ENCODE results near the gene LRRC9.
A peak's percentile ranks its signal among the peaks of the same experiment; 100 is the strongest.

The LRRC9 gene

DNA sequence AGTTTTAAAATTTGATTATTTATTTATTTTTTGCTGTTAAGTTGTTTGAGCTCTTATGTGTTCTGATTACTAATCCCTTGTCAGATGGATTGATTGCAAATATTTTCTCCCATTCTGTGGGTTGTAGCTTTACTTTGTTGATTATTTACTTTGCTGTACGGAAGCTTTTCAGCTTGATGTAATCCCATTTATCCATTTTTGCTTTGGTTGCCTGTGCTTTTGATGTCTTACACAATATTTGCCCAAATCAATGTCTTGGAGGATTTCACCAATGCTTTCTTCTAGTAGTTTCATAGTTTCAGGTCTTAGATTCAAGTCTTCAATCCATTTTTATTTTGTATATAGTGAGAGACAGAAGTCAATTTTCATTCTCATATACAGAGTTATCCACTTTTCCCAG is 115.2 kb downstream of the LRRC9 start:
- no peak for TF ChIP-seq TAF1 (IDR thresholded peaks at IDR 0.05; ENCODE audit: low read depth)
- no peak for TF ChIP-seq NFIC (IDR thresholded peaks at IDR 0.05)

DNA sequence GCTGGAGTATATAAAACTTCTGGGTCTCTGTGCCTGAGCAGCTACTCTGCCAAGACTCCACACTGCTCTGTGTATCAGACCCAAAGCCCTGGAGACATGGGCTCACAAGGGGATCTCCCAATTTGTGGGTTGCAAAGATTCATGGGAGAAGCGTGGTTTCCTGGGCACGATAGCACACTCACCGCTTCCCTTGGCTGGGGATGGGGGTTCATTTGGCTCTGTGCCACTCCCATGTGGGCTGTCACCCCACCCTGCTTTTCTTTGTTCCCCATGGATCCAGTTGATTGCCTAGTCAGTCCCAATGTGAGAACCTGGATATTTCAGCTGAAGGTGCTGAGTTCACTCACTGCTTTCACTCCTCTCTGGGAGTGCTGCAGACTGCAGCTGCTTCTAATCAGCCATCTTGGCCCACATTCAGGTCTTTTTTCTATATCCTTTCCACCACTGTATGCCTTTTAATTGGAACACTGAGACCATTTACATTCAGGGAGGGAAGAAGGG is 131.8 kb downstream of the LRRC9 start:
- TF ChIP-seq NFIC (IDR thresholded peaks at IDR 0.05) (no peak), EGR1 (IDR thresholded peaks at IDR 0.05) (no peak), CEBPB (IDR thresholded peaks at IDR 0.05) (no peak), FOXM1 (IDR thresholded peaks at IDR 0.05; ENCODE audit: borderline replicate concordance, low read depth) (no peak), RAD21 (IDR thresholded peaks at IDR 0.05; ENCODE audit: low read depth) (no peak), TEAD4 (IDR thresholded peaks at IDR 0.05) (no peak), TCF12 (IDR thresholded peaks at IDR 0.05; ENCODE audit: low read depth) (no peak), YY1 (IDR thresholded peaks at IDR 0.05; ENCODE audit: low read depth) (no peak), CREB1 (IDR thresholded peaks at IDR 0.05; ENCODE audit: low read depth) (no peak), EP300 (IDR thresholded peaks at IDR 0.05; ENCODE audit: borderline replicate concordance) (no peak), ZBTB7A (IDR thresholded peaks at IDR 0.05; ENCODE audit: low read depth) (no peak), TAF1 (IDR thresholded peaks at IDR 0.05; ENCODE audit: low read depth) (no peak)
- TF ChIP-seq, protein P1, sequence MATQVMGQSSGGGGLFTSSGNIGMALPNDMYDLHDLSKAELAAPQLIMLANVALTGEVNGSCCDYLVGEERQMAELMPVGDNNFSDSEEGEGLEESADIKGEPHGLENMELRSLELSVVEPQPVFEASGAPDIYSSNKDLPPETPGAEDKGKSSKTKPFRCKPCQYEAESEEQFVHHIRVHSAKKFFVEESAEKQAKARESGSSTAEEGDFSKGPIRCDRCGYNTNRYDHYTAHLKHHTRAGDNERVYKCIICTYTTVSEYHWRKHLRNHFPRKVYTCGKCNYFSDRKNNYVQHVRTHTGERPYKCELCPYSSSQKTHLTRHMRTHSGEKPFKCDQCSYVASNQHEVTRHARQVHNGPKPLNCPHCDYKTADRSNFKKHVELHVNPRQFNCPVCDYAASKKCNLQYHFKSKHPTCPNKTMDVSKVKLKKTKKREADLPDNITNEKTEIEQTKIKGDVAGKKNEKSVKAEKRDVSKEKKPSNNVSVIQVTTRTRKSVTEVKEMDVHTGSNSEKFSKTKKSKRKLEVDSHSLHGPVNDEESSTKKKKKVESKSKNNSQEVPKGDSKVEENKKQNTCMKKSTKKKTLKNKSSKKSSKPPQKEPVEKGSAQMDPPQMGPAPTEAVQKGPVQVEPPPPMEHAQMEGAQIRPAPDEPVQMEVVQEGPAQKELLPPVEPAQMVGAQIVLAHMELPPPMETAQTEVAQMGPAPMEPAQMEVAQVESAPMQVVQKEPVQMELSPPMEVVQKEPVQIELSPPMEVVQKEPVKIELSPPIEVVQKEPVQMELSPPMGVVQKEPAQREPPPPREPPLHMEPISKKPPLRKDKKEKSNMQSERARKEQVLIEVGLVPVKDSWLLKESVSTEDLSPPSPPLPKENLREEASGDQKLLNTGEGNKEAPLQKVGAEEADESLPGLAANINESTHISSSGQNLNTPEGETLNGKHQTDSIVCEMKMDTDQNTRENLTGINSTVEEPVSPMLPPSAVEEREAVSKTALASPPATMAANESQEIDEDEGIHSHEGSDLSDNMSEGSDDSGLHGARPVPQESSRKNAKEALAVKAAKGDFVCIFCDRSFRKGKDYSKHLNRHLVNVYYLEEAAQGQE (IDR thresholded peaks at IDR 0.05; ENCODE audit: low read depth) = no peak
- TF ChIP-seq, protein P2, sequence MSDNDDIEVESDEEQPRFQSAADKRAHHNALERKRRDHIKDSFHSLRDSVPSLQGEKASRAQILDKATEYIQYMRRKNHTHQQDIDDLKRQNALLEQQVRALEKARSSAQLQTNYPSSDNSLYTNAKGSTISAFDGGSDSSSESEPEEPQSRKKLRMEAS (IDR thresholded peaks at IDR 0.05) = no peak
- TF ChIP-seq, protein P3, sequence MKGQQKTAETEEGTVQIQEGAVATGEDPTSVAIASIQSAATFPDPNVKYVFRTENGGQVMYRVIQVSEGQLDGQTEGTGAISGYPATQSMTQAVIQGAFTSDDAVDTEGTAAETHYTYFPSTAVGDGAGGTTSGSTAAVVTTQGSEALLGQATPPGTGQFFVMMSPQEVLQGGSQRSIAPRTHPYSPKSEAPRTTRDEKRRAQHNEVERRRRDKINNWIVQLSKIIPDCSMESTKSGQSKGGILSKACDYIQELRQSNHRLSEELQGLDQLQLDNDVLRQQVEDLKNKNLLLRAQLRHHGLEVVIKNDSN (IDR thresholded peaks at IDR 0.05) = no peak

DNA sequence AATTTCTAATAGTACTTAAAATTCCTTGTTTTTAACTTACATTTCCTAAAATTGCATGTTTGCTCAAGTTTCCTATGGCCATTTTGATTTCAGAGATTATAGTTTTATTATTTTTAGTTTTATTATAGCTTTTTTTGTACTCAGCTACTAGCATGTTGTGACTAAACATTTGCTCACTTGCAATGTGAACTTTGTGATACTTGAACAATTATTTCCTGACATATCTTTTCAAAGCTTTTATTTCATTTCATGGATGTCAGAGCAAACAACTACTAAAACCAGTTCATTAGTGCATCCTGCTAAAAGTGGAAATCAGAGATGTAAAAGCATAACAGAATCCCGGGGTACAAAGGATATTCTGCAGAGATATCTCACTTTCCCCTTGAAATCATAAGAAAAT is 138.1 kb downstream of the LRRC9 start:
- TF ChIP-seq TEAD4 (IDR thresholded peaks at IDR 0.05) (no peak), FOXM1 (IDR thresholded peaks at IDR 0.05; ENCODE audit: borderline replicate concordance, low read depth) (no peak), EP300 (IDR thresholded peaks at IDR 0.05; ENCODE audit: borderline replicate concordance) (no peak), EGR1 (IDR thresholded peaks at IDR 0.05) (no peak), CEBPB (IDR thresholded peaks at IDR 0.05) (no peak), TAF1 (IDR thresholded peaks at IDR 0.05; ENCODE audit: low read depth) (no peak), YY1 (IDR thresholded peaks at IDR 0.05; ENCODE audit: low read depth) (no peak)
- TF ChIP-seq, protein P2 (IDR thresholded peaks at IDR 0.05) = no peak

DNA sequence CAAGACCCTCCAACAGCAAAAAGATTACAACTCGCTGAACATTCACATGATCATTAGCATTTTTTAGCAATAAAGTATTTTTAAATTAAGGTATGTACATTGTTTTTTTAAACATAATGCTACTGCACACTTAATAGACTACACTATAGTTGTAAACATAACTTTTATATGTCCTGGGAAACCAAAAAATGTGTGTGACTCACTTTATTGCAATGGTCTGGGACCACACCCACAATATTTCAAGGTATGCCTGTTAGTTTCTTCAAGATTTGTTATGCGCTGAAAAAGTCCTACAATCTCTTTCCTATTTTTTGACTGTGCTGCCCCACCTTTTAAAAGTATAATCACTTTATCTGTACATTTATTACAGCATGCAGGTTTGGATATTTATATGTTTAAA is 141.4 kb downstream of the LRRC9 start:
- TF ChIP-seq, protein P1 (IDR thresholded peaks at IDR 0.05; ENCODE audit: low read depth) = no peak
- TF ChIP-seq TCF12 (IDR thresholded peaks at IDR 0.05; ENCODE audit: low read depth) (no peak), CREB1 (IDR thresholded peaks at IDR 0.05; ENCODE audit: low read depth) (no peak), TEAD4 (IDR thresholded peaks at IDR 0.05) (no peak), NFIC (IDR thresholded peaks at IDR 0.05) (no peak), CEBPB (IDR thresholded peaks at IDR 0.05) (no peak), EP300 (IDR thresholded peaks at IDR 0.05; ENCODE audit: borderline replicate concordance) (no peak)

DNA sequence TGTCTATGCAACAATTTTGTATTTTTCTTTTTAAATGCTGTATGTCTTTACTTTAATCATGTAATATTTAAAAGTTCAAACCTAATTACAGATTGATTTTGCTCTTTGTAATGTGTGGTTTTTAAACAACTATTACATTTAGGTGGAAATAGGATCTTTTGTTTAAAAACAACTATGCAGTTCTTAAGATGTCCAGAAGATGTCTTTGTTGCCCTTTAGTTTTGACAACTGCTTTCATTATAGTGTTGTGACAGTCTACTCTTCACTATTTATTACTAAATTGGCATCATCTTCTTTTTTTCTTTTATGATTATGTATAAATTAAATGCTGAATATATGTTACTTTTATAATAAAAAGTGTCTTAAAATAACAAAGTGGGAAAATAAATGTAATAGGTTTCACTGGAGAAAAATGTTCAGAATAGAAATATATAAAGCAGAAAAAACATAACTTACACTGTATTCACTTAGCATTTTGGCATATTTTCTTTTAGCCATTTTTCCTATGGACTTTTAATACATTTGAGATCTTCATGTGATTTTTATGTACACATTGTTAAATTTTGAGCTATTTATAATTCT is 144.6 kb downstream of the LRRC9 start:
- TF ChIP-seq, protein P3 (IDR thresholded peaks at IDR 0.05) = no peak
- TF ChIP-seq RAD21 (IDR thresholded peaks at IDR 0.05; ENCODE audit: low read depth) = peak; percentile 69

DNA sequence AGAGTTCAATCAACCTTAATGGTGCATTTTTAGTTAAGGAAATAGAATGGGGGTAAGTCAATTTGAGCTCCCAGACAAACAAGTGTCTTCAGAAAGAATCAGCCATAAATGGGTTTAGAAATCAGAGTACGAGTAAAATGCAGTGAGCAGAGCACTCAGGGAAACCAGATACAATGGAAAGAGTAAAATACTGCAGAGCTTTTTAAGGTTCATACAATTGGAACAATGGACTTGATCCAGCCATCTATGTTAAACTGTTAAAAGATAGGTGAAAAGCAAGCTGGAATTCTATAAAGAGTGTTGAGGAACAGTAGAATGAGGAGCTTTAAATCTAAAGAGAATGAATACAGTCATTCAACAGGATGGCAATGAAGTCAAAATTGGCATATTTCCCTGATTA is 147.9 kb downstream of the LRRC9 start:
- TF ChIP-seq, protein P1 (IDR thresholded peaks at IDR 0.05; ENCODE audit: low read depth) = no peak
- no peak for TF ChIP-seq EP300 (IDR thresholded peaks at IDR 0.05; ENCODE audit: borderline replicate concordance)
- no peak for TF ChIP-seq FOXM1 (IDR thresholded peaks at IDR 0.05; ENCODE audit: borderline replicate concordance, low read depth)
- TF ChIP-seq CEBPB (IDR thresholded peaks at IDR 0.05) = no peak
- no peak for TF ChIP-seq ZBTB7A (IDR thresholded peaks at IDR 0.05; ENCODE audit: low read depth)
- no peak for TF ChIP-seq EGR1 (IDR thresholded peaks at IDR 0.05)
- TF ChIP-seq, protein P2 (IDR thresholded peaks at IDR 0.05) = no peak
- TF ChIP-seq YY1 (IDR thresholded peaks at IDR 0.05; ENCODE audit: low read depth) = no peak
- TF ChIP-seq NFIC (IDR thresholded peaks at IDR 0.05) = no peak
